ENCODE results near the gene TRIP11.
"Not testable (repeated sequence)": the region's sequence is repeated elsewhere in the genome, so short reads cannot be mapped to it uniquely, and the experiment has no call there.

TRIP11 gene

GRCh38 chr14:92039719-92040430, at the start of gene TRIP11:
TRIP11 (minus strand) TSS chr14:92040059; CDS start chr14:92039685, 374 bp downstream.
- DNase-seq, result peak; percentile 80

GRCh38 chr14:92088494-92088893, 48.6 kb upstream of the TRIP11 start:
- DNase-seq, result no peak

- no peak for DNase-seq
Measured at GRCh38 chr14:92074555-92074954, 34.7 kb upstream of the TRIP11 start.

GRCh38 chr14:92058006-92058917, 18.4 kb upstream of the TRIP11 start:
- DNase-seq, result no peak

- DNase-seq, result no peak
Measured at GRCh38 chr14:92049781-92050180, 9.9 kb upstream of the TRIP11 start.

GRCh38 chr14:92049221-92049620, 9.4 kb upstream of the TRIP11 start:
- not testable (repeated sequence) for DNase-seq

- DNase-seq, result not testable (repeated sequence)
Measured at GRCh38 chr14:92045904-92046303, 6.0 kb upstream of the TRIP11 start.

GRCh38 chr14:92041766-92042165, 1.9 kb upstream of the TRIP11 start:
- DNase-seq, result not testable (repeated sequence)

GRCh38 chr14:92041203-92041602, 1.3 kb upstream of the TRIP11 start:
- DNase-seq, result no peak

GRCh38 chr14:92040431-92041051, 682 bp upstream of the TRIP11 start:
- DNase-seq, result peak; percentile 2

GRCh38 chr14:92039063-92039718, 668 bp downstream of the TRIP11 start:
- DNase-seq, result peak; percentile 34

- DNase-seq, result no peak
Measured at GRCh38 chr14:92037989-92038388, 1.9 kb downstream of the TRIP11 start.

- no peak for DNase-seq
Measured at GRCh38 chr14:92035890-92036289, 4.0 kb downstream of the TRIP11 start.

- no peak for DNase-seq
Measured at GRCh38 chr14:92033906-92034687, 5.8 kb downstream of the TRIP11 start.

GRCh38 chr14:92033433-92033832, 6.4 kb downstream of the TRIP11 start:
- no peak for DNase-seq

- DNase-seq, result no peak
Measured at GRCh38 chr14:92026548-92027190, 13.2 kb downstream of the TRIP11 start.

GRCh38 chr14:92022036-92022435, 17.8 kb downstream of the TRIP11 start:
- DNase-seq, result no peak

- DNase-seq, result no peak
Measured at GRCh38 chr14:92021523-92021922, 18.3 kb downstream of the TRIP11 start.

- no peak for DNase-seq
Measured at GRCh38 chr14:92014040-92014439, 25.8 kb downstream of the TRIP11 start.

GRCh38 chr14:92012121-92012748, 27.6 kb downstream of the TRIP11 start:
- DNase-seq, result no peak

- DNase-seq, result no peak
Measured at GRCh38 chr14:92010644-92011043, 29.2 kb downstream of the TRIP11 start.

Measured in amniotic stem cell (primary cell).